Fibroblast of lung (primary cell): ENCODE results near the gene FBXL13. TPM values are rescaled to one million over a fixed set of nuclear protein-coding genes. Genes with fewer than 3 reads are reported as not detected.

Experiments used
- DNase-seq, 2 donors: peaks; one replicate each; pipeline versions ENCODE4 v3.0.0 to v3.0.0-alpha.2; 2010; ENCODE audit warnings: low read depth in 2 of 2
- H2AFZ ChIP-seq: 2 replicates; pipeline ENCODE4 v1.5.1; 2012; ENCODE audit warnings: low read length, control low read depth, inconsistent platforms
- H3K27ac ChIP-seq: 2 replicates; pipeline ENCODE4 v1.5.1; 2011; ENCODE audit warnings: low read length, control low read depth; ENCODE audit not compliant: insufficient read depth
- H3K27me3 ChIP-seq: 2 replicates; pipeline ENCODE4 v1.5.1; 2011; ENCODE audit warnings: mild to moderate bottlenecking, low read length; ENCODE audit not compliant: control insufficient read depth, insufficient read depth
- H3K36me3 ChIP-seq: 2 replicates; pipeline ENCODE4 v1.5.1; 2011; ENCODE audit warnings: low read length; ENCODE audit not compliant: control insufficient read depth, insufficient read depth
- H3K4me1 ChIP-seq: 2 replicates; pipeline ENCODE4 v1.5.1; 2011; ENCODE audit warnings: low read length; ENCODE audit not compliant: control insufficient read depth, insufficient read depth; ENCODE audit errors: extremely low read depth
- H3K4me2 ChIP-seq: 2 replicates; pipeline ENCODE4 v1.5.1; 2011; ENCODE audit warnings: low read length, control low read depth; ENCODE audit not compliant: insufficient read depth; ENCODE audit errors: extremely low read depth
- H3K4me3 ChIP-seq, 4 experiments: fragments of 200-600 bp in 1 of 4; sonication (generic) in 1 of 4; replicated peaks in 1 of 4; 2 replicates each; pipeline ENCODE4 v1.5.1; 2011 to 2016; ENCODE audit warnings: low read length in 4 of 4, low read depth in 3 of 4, mild to moderate bottlenecking in 3 of 4, control low read depth in 2 of 4, inconsistent platforms in 1 of 4, mixed read lengths in 1 of 4; ENCODE audit not compliant: insufficient read depth in 1 of 4; ENCODE audit errors: control extremely low read depth in 1 of 4
- H3K79me2 ChIP-seq: 2 replicates; pipeline ENCODE4 v1.5.1; 2012; ENCODE audit warnings: mild to moderate bottlenecking, low read length, inconsistent platforms; ENCODE audit not compliant: control insufficient read depth, insufficient read depth
- H3K9ac ChIP-seq: 2 replicates; pipeline ENCODE4 v1.5.1; 2011; ENCODE audit warnings: mild to moderate bottlenecking, low read length, control low read depth; ENCODE audit not compliant: insufficient read depth
- H3K9me3 ChIP-seq: 2 replicates; pipeline ENCODE4 v1.5.1; 2012; ENCODE audit warnings: low read depth, low read length; ENCODE audit not compliant: control insufficient read depth, insufficient read depth
- H4K20me1 ChIP-seq: 2 replicates; pipeline ENCODE4 v1.5.1; 2011; ENCODE audit warnings: low read length; ENCODE audit not compliant: control insufficient read depth, insufficient read depth; ENCODE audit errors: extremely low read depth
- EZH2 ChIP-seq: IDR thresholded peaks from 2 replicates; pipeline ENCODE4 v1.5.1; 2012; ENCODE audit warnings: low read length, control low read depth, mild to moderate bottlenecking; ENCODE audit errors: missing control alignments
- polyA plus RNA-seq, 2 donors: library from polyadenylated mRNA; depleted of rRNA in 1 of 2; stranded (reverse) in 1 of 2; unstranded in 1 of 2; fragments of >200 nt; gene quantifications; 2 replicates each; pipeline ENCODE4 v1.2.1, GENCODE V29; 2011 to 2012; ENCODE audit warnings: missing spikeins in 1 of 2
- total RNA-seq: library from RNA; depleted of rRNA; stranded (reverse); fragments of >200 nt; gene quantifications from 2 replicates; pipeline ENCODE4 v1.2.1, GENCODE V29; 2014
- TF ChIP-seq, protein P1 (sequence below), 2 donors: IDR thresholded peaks in 1 of 2; conservative IDR thresholded peaks in 1 of 2; 1 replicate in 1 of 2; 2 replicates in 1 of 2; pipeline ENCODE4 v1.5.1; 2011 to 2012; ENCODE audit warnings: low read length in 2 of 2, control low read depth in 1 of 2, inconsistent platforms in 1 of 2, low read depth in 1 of 2, mild to moderate bottlenecking in 1 of 2

Gene FBXL13
- total and polyA plus RNA-seq, 2 donors (not counting 1 experiment from before 2014, with no cell fraction given), result 0.41 to 0.66 TPM

DNA sequence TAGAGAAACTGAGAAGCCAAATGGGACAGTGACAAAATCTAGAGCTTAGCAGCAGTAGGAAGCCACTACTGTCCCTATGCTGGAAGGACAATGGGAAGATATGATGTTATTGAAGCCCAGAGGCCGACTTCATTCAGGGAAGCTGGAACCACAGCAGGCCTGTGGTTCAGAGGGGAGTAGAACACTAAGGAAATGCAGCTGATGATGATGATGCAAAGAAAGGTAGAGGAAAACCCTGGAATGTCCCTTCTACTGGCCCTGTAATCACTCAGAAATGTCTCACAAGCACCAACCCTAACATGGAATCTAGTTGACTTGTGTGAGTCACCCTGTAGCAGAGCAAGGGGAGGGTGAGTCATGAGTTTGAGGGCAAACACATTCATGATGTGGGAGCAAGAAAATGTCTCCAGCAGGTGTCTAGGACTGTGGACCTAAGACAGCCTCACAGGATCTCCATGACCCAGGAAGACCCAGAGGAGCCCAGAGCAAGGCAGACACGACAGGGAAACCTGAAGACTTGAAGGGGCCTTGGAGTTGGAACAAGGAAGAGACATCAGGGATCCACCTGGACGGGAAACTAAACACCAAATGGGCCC, 198.8 kb downstream of the FBXL13 start:
- no peaks in the 10 kb centered on the region for H3K79me2 ChIP-seq
- no peak overlapping the region for H2AFZ ChIP-seq
- no peaks in the 10 kb centered on the region for H3K27me3 ChIP-seq
- peak; percentile 95 to 100 for DNase-seq
- H3K36me3 ChIP-seq, result no peaks in the 10 kb centered on the region
- TF ChIP-seq, protein P1, sequence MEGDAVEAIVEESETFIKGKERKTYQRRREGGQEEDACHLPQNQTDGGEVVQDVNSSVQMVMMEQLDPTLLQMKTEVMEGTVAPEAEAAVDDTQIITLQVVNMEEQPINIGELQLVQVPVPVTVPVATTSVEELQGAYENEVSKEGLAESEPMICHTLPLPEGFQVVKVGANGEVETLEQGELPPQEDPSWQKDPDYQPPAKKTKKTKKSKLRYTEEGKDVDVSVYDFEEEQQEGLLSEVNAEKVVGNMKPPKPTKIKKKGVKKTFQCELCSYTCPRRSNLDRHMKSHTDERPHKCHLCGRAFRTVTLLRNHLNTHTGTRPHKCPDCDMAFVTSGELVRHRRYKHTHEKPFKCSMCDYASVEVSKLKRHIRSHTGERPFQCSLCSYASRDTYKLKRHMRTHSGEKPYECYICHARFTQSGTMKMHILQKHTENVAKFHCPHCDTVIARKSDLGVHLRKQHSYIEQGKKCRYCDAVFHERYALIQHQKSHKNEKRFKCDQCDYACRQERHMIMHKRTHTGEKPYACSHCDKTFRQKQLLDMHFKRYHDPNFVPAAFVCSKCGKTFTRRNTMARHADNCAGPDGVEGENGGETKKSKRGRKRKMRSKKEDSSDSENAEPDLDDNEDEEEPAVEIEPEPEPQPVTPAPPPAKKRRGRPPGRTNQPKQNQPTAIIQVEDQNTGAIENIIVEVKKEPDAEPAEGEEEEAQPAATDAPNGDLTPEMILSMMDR (conservative IDR thresholded peaks at IDR 0.05 in 1 of 2, IDR thresholded peaks at IDR 0.05 in 1 of 2; ENCODE audit: low read depth in 1 of 2, low read length in 2 of 2), result no peak
- TF ChIP-seq EZH2, result no peak
- H3K4me1 ChIP-seq, result peaks cover 35% of the 10 kb centered on the region
- H3K9me3 ChIP-seq, result no peaks in the 10 kb centered on the region
- no peak overlapping the region for H3K9ac ChIP-seq
- H3K27ac ChIP-seq, result peak overlapping the region; percentile 78
- H3K4me3 ChIP-seq, result no peak overlapping the region
- no peak overlapping the region for H3K4me2 ChIP-seq
- no peaks in the 10 kb centered on the region for H4K20me1 ChIP-seq

- H3K27ac ChIP-seq, result peak overlapping the region; percentile 78
- H3K36me3 ChIP-seq, result no peaks in the 10 kb centered on the region
- peaks cover 35% of the 10 kb centered on the region for H3K4me1 ChIP-seq
- no peaks in the 10 kb centered on the region for H3K9me3 ChIP-seq
- peak in 1 of 2 donors; percentile 78 for DNase-seq
- no peaks in the 10 kb centered on the region for H4K20me1 ChIP-seq
- TF ChIP-seq, protein P1 (conservative IDR thresholded peaks at IDR 0.05 in 1 of 2, IDR thresholded peaks at IDR 0.05 in 1 of 2; ENCODE audit: low read depth in 1 of 2, low read length in 2 of 2), result no peak
- TF ChIP-seq EZH2, result no peak
- H3K4me3 ChIP-seq, result no peak overlapping the region
- no peak overlapping the region for H3K9ac ChIP-seq
- H3K4me2 ChIP-seq, result no peak overlapping the region
- H2AFZ ChIP-seq, result no peak overlapping the region
- H3K27me3 ChIP-seq, result no peaks in the 10 kb centered on the region
- H3K79me2 ChIP-seq, result no peaks in the 10 kb centered on the region
Observed at GRCh38 chr7:102874966-102875365, 199.6 kb downstream of the FBXL13 start.

DNA sequence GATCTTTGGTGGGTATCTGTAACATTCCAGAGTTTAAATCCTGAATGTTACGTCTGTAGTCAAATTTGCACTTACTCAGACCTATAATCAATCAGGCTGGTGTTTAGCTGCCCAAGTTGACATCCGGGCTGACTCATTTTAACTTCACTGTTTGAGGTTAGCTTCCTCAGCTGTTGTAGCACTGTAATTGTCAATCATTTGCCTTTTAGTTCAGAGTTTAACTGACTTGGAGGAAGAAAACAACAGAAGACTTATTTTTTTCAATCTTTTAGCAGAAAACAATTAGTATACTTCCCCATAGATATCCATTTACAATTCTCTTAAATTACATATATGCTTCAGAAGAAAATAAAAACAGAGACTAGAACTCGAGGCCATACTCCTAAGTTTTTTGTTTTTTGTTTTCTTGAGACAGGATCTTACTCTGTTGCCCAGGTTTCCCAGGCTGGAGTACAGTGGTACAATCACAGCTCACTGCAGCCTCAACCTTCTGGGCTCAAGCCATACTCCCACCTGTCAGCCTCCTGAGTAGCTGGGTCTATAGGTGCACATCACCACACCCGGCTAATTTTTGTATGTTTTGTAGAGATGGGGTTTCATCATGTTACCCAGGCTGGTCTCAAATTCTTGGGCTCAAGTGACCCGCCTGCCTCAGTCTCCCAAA, 200.3 kb downstream of the FBXL13 start:
- DNase-seq, result peak; percentile 89 to 99
- Histone ChIP-seq H4K20me1 (no peaks in the 10 kb centered on the region), H3K9ac (no peak overlapping the region), H3K36me3 (no peaks in the 10 kb centered on the region), H3K27ac (peak overlapping the region; percentile 78), H3K4me3 (no peak overlapping the region), H3K9me3 (no peaks in the 10 kb centered on the region), H3K4me1 (peaks cover 35% of the 10 kb centered on the region), H2AFZ (no peak overlapping the region), H3K4me2 (peak overlapping the region; percentile 73), H3K79me2 (no peaks in the 10 kb centered on the region), H3K27me3 (no peaks in the 10 kb centered on the region)
- TF ChIP-seq EZH2, result no peak
